Smooth muscle cell (in vitro differentiated cells): Measurements from ENCODE around the gene SP6. TPM values are rescaled to one million over a fixed set of nuclear protein-coding genes. Genes with fewer than 3 reads are reported as not detected.

Experiments
- DNase-seq: peaks from one replicate; lab custom pipeline; 2025; ENCODE audit not compliant: unreplicated experiment; lab: John Stamatoyannopoulos, UW
- H2AFZ ChIP-seq: fragments of 200-600 bp; sonication (generic); 2 replicates; pipeline ENCODE4 v1.6.0; 2016; ENCODE audit warnings: antibody characterized with exemption, low read depth, mild to moderate bottlenecking
- H3F3A ChIP-seq: fragments of 200-600 bp; sonication (generic); 2 replicates; pipeline ENCODE4 v1.6.0; 2017; ENCODE audit warnings: antibody characterized with exemption, low read depth
- H3K27ac ChIP-seq: fragments of 200-600 bp; sonication (generic); 2 replicates; pipeline ENCODE4 v1.5.1; 2016; ENCODE audit warnings: low read depth, mild to moderate bottlenecking
- H3K27me3 ChIP-seq: fragments of 200-600 bp; sonication (generic); 2 replicates; pipeline ENCODE4 v1.6.1; 2016; ENCODE audit warnings: low read depth, mild to moderate bottlenecking
- H3K36me3 ChIP-seq: fragments of 200-600 bp; sonication (generic); 2 replicates; pipeline ENCODE4 v1.5.1; 2016; ENCODE audit warnings: low read depth
- H3K4me1 ChIP-seq: fragments of 200-600 bp; sonication (generic); 2 replicates; pipeline ENCODE4 v1.5.1; 2016; ENCODE audit warnings: low read depth
- H3K4me2 ChIP-seq: fragments of 200-600 bp; sonication (generic); 2 replicates; pipeline ENCODE4 v1.6.0; 2016; ENCODE audit warnings: mild to moderate bottlenecking
- H3K4me3 ChIP-seq: fragments of 200-600 bp; sonication (generic); 2 replicates; pipeline ENCODE4 v1.5.1; 2016; ENCODE audit warnings: mild to moderate bottlenecking
- H3K79me2 ChIP-seq: fragments of 200-600 bp; sonication (generic); 2 replicates; pipeline ENCODE4 v1.6.0; 2016; ENCODE audit warnings: low read depth, mild to moderate bottlenecking
- H3K9ac ChIP-seq: fragments of 200-600 bp; sonication (generic); 2 replicates; pipeline ENCODE4 v1.6.0; 2016; ENCODE audit warnings: low read depth
- H3K9me3 ChIP-seq: fragments of 200-600 bp; sonication (generic); replicated peaks from 2 replicates; pipeline ENCODE4 v1.5.1; 2016; ENCODE audit warnings: low read depth
- H4K20me1 ChIP-seq: fragments of 200-600 bp; sonication (generic); 2 replicates; pipeline ENCODE4 v1.6.0; 2016; ENCODE audit warnings: low read depth
- CTCF ChIP-seq: fragments of 200-600 bp; sonication (generic); IDR thresholded peaks from 2 replicates; pipeline ENCODE4 v1.5.1; 2017; ENCODE audit warnings: borderline replicate concordance, mild to moderate bottlenecking, antibody characterized with exemption; ENCODE audit not compliant: insufficient read depth, poor library complexity, severe bottlenecking
- WGBS: methylation state at CpG from one replicate; pipeline ENCODE4 v1.1.7; 2016; ENCODE audit warnings: low lambda C conversion rate; 5-methylcytosine and 5-hydroxymethylcytosine counted together
- polyA plus RNA-seq: library from polyadenylated mRNA; unstranded; fragments of >200 nt; fragmentation: Nextera tagmentation; extraction: Ambion mirVana; gene quantifications from 2 replicates; pipeline ENCODE4 v1.2.1, GENCODE V29; 2016
- total RNA-seq: library from RNA; depleted of rRNA; stranded (reverse); fragments of >200 nt; gene quantifications from 2 replicates; pipeline ENCODE4 v1.2.3, GENCODE V29; 2014

Gene SP6
- total and polyA plus RNA-seq, 2 experiments from 2014 or later: 9.3 to 10.7 TPM

GRCh38 chr17:47882247-47882646 lies 31.3 kb upstream of the SP6 start:
- no peak overlapping the region for H3K4me3 ChIP-seq
- TF ChIP-seq CTCF: no peak
- H4K20me1 ChIP-seq: no peaks in the 10 kb centered on the region
- no peaks in the 10 kb centered on the region for H3K9me3 ChIP-seq
- no peak overlapping the region for H2AFZ ChIP-seq
- H3K27me3 ChIP-seq: no peaks in the 10 kb centered on the region
- peaks cover 23% of the 10 kb centered on the region for H3F3A ChIP-seq
- H3K27ac ChIP-seq: no peak overlapping the region
- peaks cover 23% of the 10 kb centered on the region for H3K4me1 ChIP-seq
- H3K9ac ChIP-seq: no peak overlapping the region
- no peak for DNase-seq
- peak overlapping the region; percentile 17 for H3K4me2 ChIP-seq
- 48% methylated on average over 7 of the region's 7 CpGs for WGBS
- H3K79me2 ChIP-seq: no peaks in the 10 kb centered on the region
- H3K36me3 ChIP-seq: no peaks in the 10 kb centered on the region

- Histone ChIP-seq H3K4me1 (peaks cover 23% of the 10 kb centered on the region), H2AFZ (no peak overlapping the region), H3K27ac (peak overlapping the region; percentile 98), H3K9ac (no peak overlapping the region), H3K9me3 (no peaks in the 10 kb centered on the region), H4K20me1 (no peaks in the 10 kb centered on the region), H3K27me3 (no peaks in the 10 kb centered on the region), H3F3A (peaks cover 23% of the 10 kb centered on the region), H3K36me3 (no peaks in the 10 kb centered on the region), H3K4me3 (no peak overlapping the region), H3K4me2 (peak overlapping the region; percentile 49), H3K79me2 (no peaks in the 10 kb centered on the region)
- 97% methylated on average over 8 of the region's 8 CpGs for WGBS
- DNase-seq: no peak
- no peak for TF ChIP-seq CTCF
These were observed 29.0 kb upstream of the SP6 start for GRCh38 chr17:47879776-47880454.

GRCh38 chr17:47879028-47879585 lies 28.1 kb upstream of the SP6 start:
- Histone ChIP-seq H3K4me3 (no peak overlapping the region), H3K36me3 (no peaks in the 10 kb centered on the region), H3K27me3 (no peaks in the 10 kb centered on the region), H3K4me1 (peaks cover 26% of the 10 kb centered on the region), H3K27ac (peak overlapping the region; percentile 98), H3K9me3 (no peaks in the 10 kb centered on the region), H3K79me2 (no peaks in the 10 kb centered on the region), H3K4me2 (peak overlapping the region; percentile 74), H3K9ac (peak overlapping the region; percentile 88), H3F3A (peaks cover 23% of the 10 kb centered on the region), H2AFZ (no peak overlapping the region), H4K20me1 (no peaks in the 10 kb centered on the region)
- no peak for TF ChIP-seq CTCF
- DNase-seq: no peak
- WGBS: 13% methylated on average over 2 of the region's 2 CpGs
